C4-2B (cell line): ENCODE data around the gene MALL.

ENCODE experiments used
- H3K27ac ChIP-seq: fragments of 450-650 bp; 2 replicates; pipeline ENCODE4 v1.5.1; 2017
- CTCF ChIP-seq: fragments of 450-650 bp; conservative IDR thresholded peaks from 2 replicates; pipeline ENCODE4 v1.5.1; 2017; ENCODE audit warnings: mild to moderate bottlenecking
- ZFX ChIP-seq: fragments of 450-650 bp; IDR thresholded peaks from 2 replicates; pipeline ENCODE4 v1.6.1; 2017

Gene MALL

GRCh38 chr2:110105183-110105582 lies 10.4 kb downstream of the MALL start:
- peak overlapping the region; percentile 70 for H3K27ac ChIP-seq
- TF ChIP-seq CTCF (no peak), ZFX (no peak)

GRCh38 chr2:110104025-110104771 lies 11.4 kb downstream of the MALL start:
- TF ChIP-seq ZFX (no peak), CTCF (no peak)
- H3K27ac ChIP-seq = peak overlapping the region; percentile 70; the same call in 1 of the 2 replicates

- no peak overlapping the region for H3K27ac ChIP-seq
- no peak for TF ChIP-seq ZFX
- no peak for TF ChIP-seq CTCF
Measured at GRCh38 chr2:110103061-110103961, 12.3 kb downstream of the MALL start.

GRCh38 chr2:110101901-110102803 lies 13.5 kb downstream of the MALL start:
- TF ChIP-seq ZFX (no peak), CTCF (no peak)
- H3K27ac ChIP-seq = peak overlapping the region; percentile 35; the same call in 1 of the 2 replicates

- TF ChIP-seq ZFX = no peak
- TF ChIP-seq CTCF = no peak
- peak overlapping the region; percentile 35 for H3K27ac ChIP-seq
Measured at GRCh38 chr2:110101280-110101844, 14.3 kb downstream of the MALL start.

- peak overlapping the region; percentile 35 for H3K27ac ChIP-seq
Measured at GRCh38 chr2:110100880-110101279, 14.7 kb downstream of the MALL start.

- TF ChIP-seq ZFX = no peak
- TF ChIP-seq CTCF = no peak
- peak overlapping the region; percentile 35; the same call in 1 of the 2 replicates for H3K27ac ChIP-seq
Measured at GRCh38 chr2:110100480-110100879, 15.1 kb downstream of the MALL start.
